Coronary artery (tissue), 2 donors: Measurements from ENCODE around the gene HS3ST5.

ENCODE experiments used
- DNase-seq: peaks from one replicate; pipeline ENCODE4 v3.0.0-alpha.2; 2017; ENCODE audit warnings: low spot score
- H3K27ac ChIP-seq, 2 donors: fragments of 200-600 bp; sonication (generic); one replicate each; pipeline ENCODE4 v1.5.1; 2016 to 2019
- H3K4me3 ChIP-seq: fragments of 200-600 bp; sonication (generic); 2 replicates; pipeline ENCODE4 v1.5.1; 2016; ENCODE audit warnings: mild to moderate bottlenecking, moderate library complexity
- CTCF ChIP-seq: fragments of 200-600 bp; sonication (generic); IDR thresholded peaks from one replicate; pipeline ENCODE4 v1.5.1; 2019; ENCODE audit warnings: antibody characterized with exemption

The HS3ST5 gene

DNA sequence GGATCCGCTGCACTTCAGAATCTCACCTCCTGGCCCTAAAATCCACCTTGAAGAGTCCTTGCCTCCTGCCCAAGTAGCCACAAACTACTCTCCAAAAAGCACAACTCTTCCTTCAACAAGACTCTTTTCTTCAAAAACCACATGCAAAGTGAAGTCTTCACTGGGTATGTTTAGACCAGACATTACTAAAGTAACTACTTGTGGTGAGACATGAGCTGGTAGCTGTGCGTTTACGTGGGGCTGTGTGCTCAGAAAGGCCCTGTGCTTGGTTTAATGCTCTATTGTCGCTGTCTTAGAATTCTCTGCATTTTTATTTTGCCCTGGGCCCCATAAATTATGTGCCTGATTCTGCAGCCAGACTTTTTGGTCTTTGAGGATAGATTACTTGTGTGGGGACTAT, 267.5 kb downstream of the HS3ST5 start:
- TF ChIP-seq CTCF = no peak
- DNase-seq = no peak
- H3K27ac ChIP-seq = no peak overlapping the region
- H3K4me3 ChIP-seq = no peak overlapping the region

- no peak overlapping the region for H3K27ac ChIP-seq
- TF ChIP-seq CTCF = no peak
Observed at GRCh38 chr6:114068771-114069170, 274.1 kb downstream of the HS3ST5 start.

DNA sequence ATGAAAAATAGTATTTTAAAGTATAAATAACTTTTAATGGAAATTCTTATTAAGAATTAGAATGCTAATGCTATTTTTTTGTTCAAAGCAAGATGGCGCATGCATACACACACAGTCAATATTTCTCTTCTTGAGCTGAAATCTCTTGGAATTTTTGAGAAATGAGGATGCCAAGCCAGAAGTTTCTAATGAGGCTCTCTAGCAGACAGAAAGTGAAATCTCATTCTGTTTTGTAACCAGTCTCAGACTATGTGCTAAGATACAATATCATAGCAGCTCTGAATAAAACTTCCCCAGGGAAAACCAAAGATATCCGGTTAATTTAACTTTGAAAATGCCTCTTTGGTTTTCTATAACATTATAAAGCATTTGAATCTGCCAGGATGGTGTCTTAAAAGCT, 274.7 kb downstream of the HS3ST5 start:
- TF ChIP-seq CTCF = no peak
- Histone ChIP-seq H3K27ac (no peak overlapping the region), H3K4me3 (peak overlapping the region; percentile 14)
- no peak for DNase-seq

More at GRCh38 chr6:114068771-114069170, 274.1 kb downstream of the HS3ST5 start:
- no peak for DNase-seq
- H3K4me3 ChIP-seq = no peak overlapping the region

GRCh38 chr6:114064862-114065261, 278.0 kb downstream of the HS3ST5 start:
- no peak for TF ChIP-seq CTCF
- no peak overlapping the region for H3K27ac ChIP-seq
- no peak overlapping the region for H3K4me3 ChIP-seq
- no peak for DNase-seq

DNA sequence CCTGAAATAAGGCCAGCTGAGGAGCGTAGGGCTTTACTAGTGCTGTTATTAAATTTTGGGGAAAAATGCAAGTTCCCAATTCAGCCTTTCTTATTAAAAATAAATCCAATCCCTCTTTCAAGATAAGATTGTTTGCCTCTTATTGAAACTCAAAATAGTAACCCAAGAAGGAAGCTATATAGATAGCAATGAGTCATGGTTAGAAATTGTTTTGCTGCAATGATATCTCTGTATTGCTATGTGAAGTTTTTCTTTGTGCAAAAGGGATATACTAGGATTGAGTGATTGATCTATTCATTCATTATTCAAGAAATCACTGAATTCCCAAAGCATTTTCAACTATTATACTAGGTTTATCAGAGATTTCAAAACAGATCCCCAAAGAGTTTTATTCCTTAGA, 278.9 kb downstream of the HS3ST5 start:
- DNase-seq = no peak
- Histone ChIP-seq H3K4me3 (no peak overlapping the region), H3K27ac (no peak overlapping the region)
- no peak for TF ChIP-seq CTCF

DNA sequence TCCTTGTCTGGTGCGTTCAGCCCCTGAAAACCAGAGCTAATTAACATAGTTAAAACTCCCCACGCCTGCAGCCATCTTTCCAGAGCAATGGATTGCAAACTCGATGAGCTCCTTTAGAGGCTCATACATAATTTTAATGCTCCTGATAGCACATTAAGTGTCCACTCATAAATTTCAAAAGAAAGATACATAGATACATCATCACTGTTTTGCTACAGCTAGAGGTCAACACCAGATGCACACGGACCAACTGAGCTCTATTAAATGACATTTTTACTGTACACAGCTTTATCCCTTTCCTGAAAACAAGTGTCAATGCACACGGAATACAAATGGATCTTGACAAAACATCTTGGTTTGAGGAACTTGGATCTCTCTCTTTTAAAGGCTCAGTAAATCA, 280.6 kb downstream of the HS3ST5 start:
- no peak for TF ChIP-seq CTCF
- no peak overlapping the region for H3K4me3 ChIP-seq
- no peak for DNase-seq
- H3K27ac ChIP-seq = no peak overlapping the region

GRCh38 chr6:114061741-114062140, 281.1 kb downstream of the HS3ST5 start:
- no peak for DNase-seq
- Histone ChIP-seq H3K27ac (no peak overlapping the region), H3K4me3 (no peak overlapping the region)
- no peak for TF ChIP-seq CTCF
